HG02642 (cell line): ENCODE results near the gene SSTR4.

ENCODE experiments used
- ATAC-seq: cut with Tn5 transposase; IDR thresholded peaks from one replicate; pipeline ENCODE4 v1.9.1; 2021; ENCODE audit warnings: mild to moderate bottlenecking; ENCODE audit not compliant: unreplicated experiment, poor library complexity

SSTR4 gene

DNA sequence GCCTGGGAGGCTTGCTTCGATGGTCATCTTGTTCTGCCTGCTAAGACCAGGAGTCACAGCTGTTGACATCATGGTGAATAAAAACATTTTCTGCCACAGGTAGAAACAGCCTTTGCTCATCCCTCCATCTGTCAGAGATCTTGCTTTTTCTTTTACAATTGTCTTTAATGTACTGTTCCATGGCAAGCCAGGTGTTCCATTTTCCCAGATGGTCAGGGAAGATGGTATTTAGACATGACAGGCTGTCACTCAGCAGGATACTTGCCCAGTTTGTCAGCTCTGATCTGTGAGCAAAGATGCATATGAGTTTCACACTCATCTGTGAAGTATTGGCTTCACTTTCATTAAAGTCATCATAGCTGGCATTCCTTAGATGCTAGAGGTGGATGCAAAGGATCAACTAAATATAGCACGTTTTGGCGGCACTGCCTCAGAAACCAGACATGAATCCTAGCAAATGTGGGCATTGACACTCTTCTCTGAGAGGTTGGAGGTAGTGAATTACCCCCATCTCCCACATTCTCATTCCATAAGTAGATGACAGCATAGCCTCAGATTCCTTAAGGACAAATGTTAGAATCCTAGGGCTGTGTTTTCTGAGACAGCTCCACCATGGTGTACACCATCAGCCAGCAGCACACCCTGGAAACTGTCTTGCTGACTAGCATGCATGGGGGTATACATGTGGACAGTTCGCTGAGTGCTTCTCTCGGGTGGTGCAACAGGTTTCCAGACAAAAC lies 4.2 kb downstream of the SSTR4 start:
- no peak for ATAC-seq

DNA sequence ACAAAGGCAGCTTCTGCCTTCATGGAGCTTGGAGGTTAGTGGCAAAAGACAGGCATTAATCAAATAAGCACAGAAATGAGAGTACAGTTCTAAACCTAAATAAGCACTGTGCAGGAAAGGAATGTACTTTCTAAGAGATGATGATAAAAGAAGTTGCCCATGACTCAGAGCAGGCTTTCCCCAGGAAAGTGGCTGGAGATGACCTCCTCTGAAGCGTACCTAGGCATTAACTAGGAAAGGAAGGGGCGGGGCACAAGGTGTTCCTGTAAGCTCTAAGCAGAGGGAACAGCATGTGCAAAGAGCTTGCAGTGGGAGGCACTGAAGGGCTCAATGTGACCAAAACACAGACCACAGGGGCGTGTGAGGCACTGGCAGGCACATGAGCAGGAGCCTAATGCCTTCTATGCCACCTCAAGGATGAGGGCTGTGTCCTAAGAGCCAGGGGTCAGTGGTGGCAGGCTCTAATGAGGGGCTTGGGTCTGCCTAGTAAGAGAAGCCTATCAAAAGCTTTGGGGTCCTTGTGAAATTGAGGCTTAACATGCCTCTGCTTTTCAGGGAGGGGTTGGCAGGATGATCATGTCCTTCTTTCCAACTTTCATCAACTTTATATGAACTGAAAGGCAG lies 4.9 kb downstream of the SSTR4 start:
- ATAC-seq, result no peak

DNA sequence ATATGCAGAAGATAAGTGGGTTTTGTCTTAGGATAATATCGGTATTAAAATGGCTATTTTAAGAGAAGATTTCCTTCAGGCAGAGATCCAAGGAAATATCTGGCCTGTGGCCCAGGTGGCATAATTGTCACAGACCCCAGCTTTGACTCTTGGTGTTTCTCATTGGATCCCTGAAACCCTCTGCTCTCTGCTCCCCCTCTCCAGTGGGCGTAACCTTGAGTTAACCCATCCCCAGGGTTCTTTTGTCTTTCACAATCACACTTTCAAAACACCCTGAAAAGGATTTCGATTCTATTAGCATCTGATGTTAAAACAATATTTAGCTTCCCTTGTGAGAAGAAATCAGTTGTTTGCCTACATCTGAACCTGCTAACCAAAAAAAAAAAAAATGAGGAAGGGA lies 7.2 kb downstream of the SSTR4 start:
- no peak for ATAC-seq

DNA sequence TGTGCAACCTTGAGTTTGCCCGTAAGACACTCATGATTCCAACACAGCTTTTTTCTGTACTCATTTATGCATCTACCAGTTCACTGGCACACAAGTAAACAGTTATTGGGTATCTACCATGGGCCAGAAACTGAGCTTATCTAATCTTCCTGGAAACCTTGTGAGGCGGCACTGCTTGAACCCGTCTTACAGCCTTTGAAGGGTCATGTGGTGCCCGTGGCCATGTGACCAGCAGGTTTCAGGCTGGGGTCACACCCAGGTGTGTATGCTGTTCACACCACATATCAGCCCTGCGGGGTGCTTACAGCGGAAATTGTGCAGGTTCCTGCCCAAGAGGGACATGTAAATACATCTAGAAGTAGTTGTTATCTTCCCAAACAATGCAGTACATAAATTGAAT lies 8.3 kb downstream of the SSTR4 start:
- no peak for ATAC-seq

DNA sequence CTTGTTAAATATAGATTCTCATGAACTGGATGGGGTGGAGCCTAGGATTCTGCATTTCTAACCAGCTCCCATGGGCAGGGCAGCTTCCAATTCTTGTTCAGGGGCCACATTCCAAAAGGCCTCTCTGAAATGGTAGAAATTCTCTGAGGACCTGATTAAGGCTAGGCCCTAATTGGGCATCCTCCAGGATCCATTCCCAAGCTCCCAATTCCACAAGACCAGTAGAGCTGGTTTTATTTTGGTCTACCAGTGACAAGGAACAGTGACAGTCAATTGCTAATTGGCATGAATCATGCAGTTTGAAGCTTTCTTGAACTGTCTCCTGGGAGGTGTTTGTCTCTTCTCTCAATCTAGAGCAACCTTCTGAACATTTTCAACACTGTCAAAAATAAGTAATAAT lies 11.3 kb downstream of the SSTR4 start:
- ATAC-seq, result no peak

DNA sequence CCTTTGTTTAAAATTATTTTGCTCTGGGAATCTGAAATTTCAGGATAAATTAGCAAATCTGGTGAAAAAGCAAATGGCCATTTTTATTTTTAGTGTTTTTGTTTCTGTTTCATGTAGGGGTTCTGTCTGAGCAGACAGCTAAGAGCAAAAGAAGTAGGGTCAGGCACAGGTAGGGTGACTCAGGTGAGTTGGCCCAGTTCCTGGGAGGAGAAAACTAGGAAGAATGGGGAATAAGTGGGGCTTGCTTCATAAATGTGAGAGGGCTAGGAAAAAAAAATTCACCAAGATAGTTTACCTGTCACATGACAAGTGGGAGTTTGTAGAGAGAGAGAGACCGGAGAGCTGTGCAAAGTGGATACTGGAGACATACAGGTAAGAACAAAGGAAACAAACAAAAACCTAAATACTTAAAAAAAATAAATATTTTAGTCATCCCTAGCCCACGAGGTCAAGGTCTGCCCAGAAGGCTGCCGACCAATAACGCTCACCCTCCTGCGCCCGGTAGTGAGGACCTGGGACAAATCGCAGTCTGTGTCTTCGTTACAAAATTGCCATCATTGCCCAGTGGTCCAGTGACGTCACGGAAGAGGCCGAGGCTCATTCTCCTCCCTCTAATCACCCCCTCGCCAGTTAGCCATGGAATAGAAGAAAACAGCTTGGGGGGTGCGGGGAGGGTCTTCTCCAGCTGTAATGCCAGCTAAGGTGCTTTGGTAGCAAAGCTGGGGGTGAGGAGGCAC lies 12.1 kb downstream of the SSTR4 start:
- no peak for ATAC-seq

DNA sequence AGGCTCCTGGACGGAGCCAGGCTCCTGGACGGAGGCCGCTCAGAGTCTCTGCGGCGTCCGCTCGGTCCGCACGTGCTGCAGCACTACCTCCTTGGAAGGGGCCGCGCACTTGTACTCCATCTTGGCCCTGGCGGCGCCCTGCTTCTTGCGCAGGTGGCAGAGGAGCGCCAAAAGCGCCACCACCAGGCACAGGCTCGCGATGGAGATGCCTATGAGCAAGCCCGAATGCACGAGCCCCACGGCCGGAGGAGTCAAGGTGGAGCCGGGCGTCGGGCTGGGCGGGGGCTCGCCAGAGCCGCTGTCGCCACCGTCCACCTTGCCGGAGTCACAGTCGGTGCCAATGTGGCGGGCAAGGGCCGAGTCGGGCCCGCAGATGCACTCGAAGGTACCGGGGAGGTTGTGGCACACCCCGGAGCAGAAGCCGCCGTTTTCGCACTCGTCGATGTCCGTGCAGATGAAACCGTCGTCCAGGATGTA lies 12.7 kb downstream of the SSTR4 start:
- no peak for ATAC-seq

DNA sequence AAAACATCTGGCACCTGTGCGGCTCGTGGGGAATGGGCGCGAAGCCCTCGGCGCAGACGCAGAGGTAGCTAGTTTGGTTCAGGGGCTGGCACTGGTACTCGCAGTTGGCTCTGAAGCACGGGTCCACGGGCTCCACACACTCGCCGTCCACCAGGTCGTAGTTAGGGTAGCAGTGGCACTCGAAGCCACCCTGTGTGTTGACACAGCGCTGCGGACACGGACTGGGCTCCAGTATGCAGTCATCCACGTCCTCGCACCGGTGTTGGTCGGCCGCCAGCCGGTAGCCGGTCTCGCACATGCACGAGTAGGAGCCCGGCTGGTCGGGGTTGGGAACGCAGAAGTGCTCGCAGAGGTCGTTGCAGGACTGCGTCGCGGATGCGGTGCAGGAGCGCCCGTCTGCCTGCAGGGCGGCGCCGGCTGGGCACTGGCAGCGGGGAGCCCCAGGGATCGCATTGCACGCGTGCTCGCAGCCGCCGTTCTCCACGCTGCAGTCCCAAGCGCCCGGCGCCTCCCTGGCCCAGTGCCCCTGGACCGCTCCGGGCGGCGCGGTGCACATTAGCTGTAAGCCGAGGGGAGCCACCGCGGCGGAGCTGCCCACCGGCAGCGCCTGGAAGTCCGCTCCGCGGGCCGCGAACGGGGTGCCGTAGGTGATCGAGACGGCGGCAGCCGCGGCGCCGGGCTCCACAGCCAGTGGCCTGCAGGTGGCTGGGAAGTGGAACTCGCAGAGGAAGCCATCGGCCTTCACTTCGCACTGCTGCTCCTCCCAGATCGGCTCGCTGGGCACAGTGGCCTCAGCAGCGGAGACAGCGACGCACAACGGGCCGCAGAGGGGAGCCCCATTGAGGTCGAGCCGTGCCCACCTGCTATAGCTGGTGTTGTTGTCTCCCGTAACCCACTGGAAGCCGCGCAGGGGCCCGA lies 13.4 kb downstream of the SSTR4 start:
- no peak for ATAC-seq

DNA sequence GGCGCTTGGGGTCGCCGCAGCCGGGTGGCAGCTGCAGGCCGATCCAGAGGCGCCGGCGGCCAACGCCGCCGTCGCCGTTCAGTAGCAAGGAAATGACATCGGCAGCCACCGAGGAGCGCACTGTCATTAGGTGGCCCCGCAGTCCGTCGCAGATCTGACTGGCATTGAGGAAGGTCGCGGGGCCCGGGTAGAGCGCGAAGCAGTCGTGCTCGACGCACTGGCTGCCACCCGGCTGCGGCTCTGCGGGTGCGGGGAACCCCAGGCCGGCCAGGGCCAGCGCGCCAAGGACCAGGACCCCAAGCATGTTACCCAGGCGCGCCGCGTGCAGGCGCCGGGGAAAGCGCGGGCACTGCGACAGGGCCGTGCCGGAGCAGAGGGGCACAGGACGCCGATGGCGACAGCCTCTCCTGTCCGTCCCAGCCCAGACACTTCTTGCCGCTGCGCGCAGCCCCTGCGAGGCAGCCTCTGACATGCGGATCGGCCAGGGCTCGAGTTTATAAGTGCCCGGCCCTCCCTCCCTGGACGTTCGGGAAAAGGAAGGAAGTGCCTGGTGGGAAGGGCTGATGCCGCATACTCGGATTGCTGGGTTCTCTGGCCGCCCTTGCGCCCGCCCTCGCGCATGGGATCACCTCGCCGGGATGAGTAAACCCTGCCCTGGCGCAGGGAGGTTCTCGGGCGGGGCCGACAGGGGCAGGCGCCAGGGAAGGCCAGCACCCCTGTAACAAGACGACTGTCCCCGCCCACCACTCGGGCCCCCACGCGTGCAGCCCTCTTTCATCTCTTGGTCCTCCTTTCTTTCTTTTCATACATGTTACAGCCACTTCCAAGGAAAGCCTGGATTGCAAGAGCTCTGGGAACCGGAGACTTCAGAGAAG lies 14.3 kb downstream of the SSTR4 start, which contains the start of gene THBD:
THBD (minus strand) TSS at position 472 of the 875 bp plus-strand sequence; CDS start at position 304, 168 bp downstream.
- no peak for ATAC-seq

DNA sequence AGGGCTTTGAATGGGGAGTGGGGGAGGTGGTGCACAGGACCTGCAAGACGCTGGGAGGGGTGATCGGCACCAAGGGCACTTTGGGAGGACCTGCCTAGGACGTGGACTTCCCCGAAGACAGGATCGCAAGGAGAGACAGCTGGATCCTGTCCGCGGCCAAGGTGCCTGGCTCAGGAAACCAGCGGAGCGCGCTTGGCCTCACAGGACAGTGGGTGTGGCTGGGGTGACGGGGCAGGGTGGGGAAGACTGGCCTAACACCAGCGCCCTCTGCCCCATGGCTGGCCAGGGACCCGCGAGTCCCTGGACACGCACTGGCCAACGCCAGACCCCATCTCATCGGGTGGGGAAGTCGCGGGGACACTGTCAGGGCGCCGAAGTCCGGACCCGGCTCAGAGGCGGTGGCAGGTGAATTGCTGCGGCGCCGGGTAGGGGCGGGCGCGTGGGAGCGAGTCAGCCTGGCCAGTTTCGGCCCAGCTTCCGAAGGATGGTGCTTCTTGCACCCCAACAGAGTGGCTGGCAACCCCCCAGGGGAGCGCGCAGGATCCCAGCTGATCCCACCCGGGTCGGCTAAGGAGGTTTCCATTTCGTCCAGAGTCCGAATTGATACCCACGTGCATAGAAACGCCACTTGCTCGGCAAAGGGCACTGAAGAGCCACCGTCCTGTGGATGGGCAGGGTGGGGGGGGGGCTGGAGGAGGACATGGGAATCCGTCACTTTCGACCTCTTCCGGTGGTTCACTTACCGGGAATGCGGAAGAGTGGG lies 15.1 kb downstream of the SSTR4 start:
- no peak for ATAC-seq

DNA sequence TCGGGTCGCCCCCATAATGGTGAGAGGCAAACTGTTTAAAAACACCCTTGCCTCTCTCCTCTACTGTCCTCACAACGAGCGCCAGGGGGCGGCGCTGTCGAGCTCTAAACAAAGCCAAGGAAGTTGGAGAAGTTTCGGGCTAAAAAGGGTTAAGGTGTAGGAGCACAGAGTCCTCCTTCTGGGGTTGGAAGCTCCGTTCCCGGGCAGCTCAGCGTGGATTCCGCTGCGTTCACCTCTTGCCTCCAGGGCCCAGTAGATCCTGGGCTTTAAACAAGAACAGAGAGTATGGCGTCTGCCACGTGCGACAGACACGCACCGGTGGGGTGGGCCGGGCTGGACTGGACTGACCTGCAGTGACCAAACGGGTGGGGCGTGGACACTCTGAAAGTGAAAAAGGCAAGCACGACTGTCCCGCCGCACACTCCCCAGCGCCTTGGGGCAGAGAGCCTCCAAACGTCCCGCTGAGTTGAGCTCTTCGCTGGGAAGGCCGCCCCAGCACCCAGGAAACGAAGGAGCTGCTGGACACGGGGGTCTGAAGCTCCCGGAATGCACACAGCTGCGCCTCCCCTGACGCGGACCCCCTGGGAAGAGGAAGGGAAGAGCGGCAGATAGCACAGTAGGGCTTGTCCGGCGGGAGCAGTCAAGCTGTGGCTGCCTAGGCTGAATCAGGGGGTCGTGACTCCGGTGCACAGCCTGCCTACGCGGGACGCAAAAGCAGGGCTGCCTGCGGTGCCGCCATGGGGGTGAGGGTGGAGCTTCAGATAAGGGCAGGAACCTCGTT lies 15.9 kb downstream of the SSTR4 start:
- no peak for ATAC-seq

DNA sequence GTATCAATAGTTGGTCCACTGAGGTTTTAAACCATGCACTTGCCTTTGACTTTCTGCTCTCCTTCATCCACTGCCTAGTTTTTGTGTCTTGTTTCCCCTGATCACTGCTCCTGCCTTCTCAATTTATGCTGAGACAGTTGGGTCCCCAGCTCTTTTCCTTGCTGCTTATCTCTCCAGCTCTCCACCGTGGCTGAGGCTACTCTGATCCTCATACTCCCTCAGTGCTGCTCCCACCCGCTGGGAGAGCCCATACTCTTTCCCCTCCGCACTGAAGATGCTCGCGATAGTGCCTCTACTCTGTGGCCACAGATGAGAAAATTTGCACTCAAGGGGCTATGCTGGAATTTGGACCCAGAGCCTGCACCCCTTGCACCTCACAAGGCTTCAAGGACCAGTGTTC lies 17.8 kb downstream of the SSTR4 start:
- no peak for ATAC-seq

DNA sequence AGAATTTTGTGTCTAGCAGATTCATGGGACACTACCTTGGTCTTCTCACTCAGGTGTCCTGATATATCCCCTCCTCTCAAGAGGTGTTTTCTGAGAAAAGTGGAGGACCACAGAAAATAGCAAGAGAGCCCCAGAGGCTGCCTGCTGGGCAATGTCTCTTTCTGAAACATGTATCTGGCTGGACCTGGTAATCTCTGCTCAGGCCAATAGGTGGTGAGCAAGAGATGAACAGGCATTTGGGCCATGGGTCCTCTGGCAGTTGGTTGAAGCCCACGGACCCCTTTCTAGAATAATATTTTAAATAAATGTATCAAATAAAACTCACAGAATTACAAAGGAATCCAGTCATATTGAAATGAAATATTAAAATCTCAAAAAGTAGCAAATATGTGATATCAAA lies 23.1 kb downstream of the SSTR4 start:
- ATAC-seq, result no peak

DNA sequence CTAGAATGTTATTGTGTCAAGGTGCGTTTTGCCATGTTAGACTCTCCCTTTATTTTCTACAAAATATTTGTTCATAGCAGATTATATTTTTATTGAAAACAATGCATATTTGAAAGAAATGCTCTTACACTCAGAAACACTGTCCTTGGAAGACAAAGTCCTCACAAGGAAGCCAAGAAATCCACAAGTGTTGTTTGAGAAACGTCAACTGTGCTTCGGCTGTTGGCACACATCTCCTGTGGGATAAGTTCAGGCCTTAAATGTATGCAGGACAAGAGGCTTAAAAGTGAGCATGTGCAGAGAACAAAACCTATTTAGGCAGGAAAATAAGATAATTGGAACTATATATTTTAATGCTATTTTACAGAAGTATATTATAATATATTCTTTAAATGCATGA lies 23.9 kb downstream of the SSTR4 start:
- ATAC-seq, result no peak

DNA sequence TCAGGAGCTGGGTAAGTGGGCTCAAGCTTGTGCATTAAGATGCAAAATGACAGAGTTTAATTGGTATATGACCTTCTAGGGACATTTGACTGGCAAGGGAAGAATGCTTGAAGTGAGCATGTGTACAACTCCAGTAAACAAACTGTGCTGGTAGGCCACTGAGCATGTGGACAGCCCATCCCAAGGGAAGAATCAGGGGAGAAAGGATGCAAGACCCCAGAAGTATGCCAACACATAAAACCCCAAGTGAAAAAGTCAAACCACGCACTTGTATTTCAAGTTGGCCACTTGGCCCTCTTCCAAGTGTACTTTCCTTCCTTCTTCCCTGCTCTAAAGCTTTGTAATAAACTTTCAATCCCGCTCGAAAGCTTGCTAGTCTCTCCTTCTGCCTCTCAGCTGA lies 24.7 kb downstream of the SSTR4 start:
- no peak for ATAC-seq

DNA sequence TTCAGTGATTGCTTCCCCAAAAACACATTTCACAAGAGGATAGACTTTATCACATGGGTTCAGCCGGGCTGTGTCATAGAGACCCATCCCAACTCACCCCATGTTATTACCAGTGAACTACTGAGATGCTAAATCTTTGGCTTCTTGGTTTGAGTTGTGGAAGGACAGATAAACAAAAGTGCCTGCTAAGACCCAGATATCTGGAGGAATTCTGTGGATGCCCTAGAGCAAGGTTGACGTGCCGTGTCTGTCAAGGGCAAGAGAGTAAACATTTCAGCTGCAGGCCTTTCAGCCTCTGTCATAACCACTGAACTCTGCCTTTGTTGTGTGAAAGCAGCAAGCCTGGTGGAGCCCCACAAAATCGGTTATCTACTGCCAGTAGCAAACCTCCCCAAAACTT lies 25.5 kb downstream of the SSTR4 start:
- ATAC-seq, result no peak

DNA sequence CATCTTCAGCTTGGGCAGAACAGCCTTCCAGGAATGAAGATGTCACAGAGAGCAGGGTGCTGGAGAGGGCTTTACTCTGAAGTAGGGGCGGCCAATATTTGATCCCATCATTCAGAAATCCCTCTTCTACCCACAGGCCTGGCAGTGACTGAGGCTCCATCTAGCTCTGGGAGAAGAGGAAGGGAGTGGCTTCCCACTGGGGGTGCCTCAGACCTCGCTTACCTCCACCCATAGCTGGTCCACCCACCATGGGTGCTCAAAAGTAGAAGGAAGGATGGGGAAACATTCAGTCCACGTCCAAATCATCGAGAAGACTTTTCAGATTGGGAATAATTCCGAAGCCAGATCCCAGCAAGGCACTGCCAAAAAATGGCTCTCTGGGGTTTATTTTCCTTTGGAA lies 26.1 kb downstream of the SSTR4 start:
- no peak for ATAC-seq
